Stimulated activated CD8-positive, alpha-beta memory T cell treated with anti-CD3 and anti-CD28 coated beads, Interleukin-15, amount 100 ng/mL, for 4 hours (primary cell): Measurements from ENCODE around the gene KDM4C.
"Not testable (repeated sequence)": the region's sequence is repeated elsewhere in the genome, so short reads cannot be mapped to it uniquely, and the experiment has no call there.

Experiments
- DNase-seq, 2 donors: peaks; one replicate each; pipeline ENCODE4 v3.0.0-alpha.2; 2020; ENCODE audit warnings: low read depth in 2 of 2

KDM4C gene

GRCh38 chr9:6806318-6806717, 48.5 kb downstream of the KDM4C start:
- not testable (repeated sequence) for DNase-seq

GRCh38 chr9:6807669-6808068, 49.9 kb downstream of the KDM4C start:
- DNase-seq: not testable (repeated sequence)

GRCh38 chr9:6811436-6811835, 53.7 kb downstream of the KDM4C start:
- no peak for DNase-seq

GRCh38 chr9:6816581-6816980, 58.8 kb downstream of the KDM4C start:
- DNase-seq: no peak

- no peak for DNase-seq
Observed at GRCh38 chr9:6818292-6818922, 60.6 kb downstream of the KDM4C start.

GRCh38 chr9:6819112-6819511, 61.3 kb downstream of the KDM4C start:
- no peak for DNase-seq

GRCh38 chr9:6819529-6819928, 61.8 kb downstream of the KDM4C start:
- no peak for DNase-seq

- no peak for DNase-seq
Observed at GRCh38 chr9:6822696-6823095, 64.9 kb downstream of the KDM4C start.

GRCh38 chr9:6827439-6828145, 69.8 kb downstream of the KDM4C start:
- DNase-seq: no peak

GRCh38 chr9:6829027-6829426, 71.3 kb downstream of the KDM4C start:
- DNase-seq: no peak

- no peak for DNase-seq
Observed at GRCh38 chr9:6829536-6829935, 71.8 kb downstream of the KDM4C start.

- DNase-seq: no peak
Observed at GRCh38 chr9:6833518-6834192, 75.9 kb downstream of the KDM4C start.

GRCh38 chr9:6834306-6834705, 76.5 kb downstream of the KDM4C start:
- no peak for DNase-seq

GRCh38 chr9:6838158-6838557, 80.4 kb downstream of the KDM4C start:
- DNase-seq: no peak

- DNase-seq: no peak
Observed at GRCh38 chr9:6842584-6842947, 84.8 kb downstream of the KDM4C start.

- DNase-seq: no peak
Observed at GRCh38 chr9:6843742-6844141, 86.0 kb downstream of the KDM4C start.

GRCh38 chr9:6844267-6844666, 86.5 kb downstream of the KDM4C start:
- no peak for DNase-seq

GRCh38 chr9:6845128-6845826, 87.5 kb downstream of the KDM4C start:
- DNase-seq: no peak

GRCh38 chr9:6845880-6846279, 88.1 kb downstream of the KDM4C start:
- no peak for DNase-seq

- DNase-seq: no peak
Observed at GRCh38 chr9:6852243-6852963, 94.6 kb downstream of the KDM4C start.

GRCh38 chr9:6855860-6856259, 98.1 kb downstream of the KDM4C start:
- DNase-seq: no peak

- DNase-seq: no peak
Observed at GRCh38 chr9:6864102-6864501, 106.3 kb downstream of the KDM4C start.
